GM21528 (cell line): ENCODE results near the gene CACNA1H.

Experiments used
- ATAC-seq: cut with Tn5 transposase; IDR thresholded peaks from one replicate; pipeline ENCODE4 v1.9.1; 2021; ENCODE audit warnings: mild to moderate bottlenecking, moderate library complexity; ENCODE audit not compliant: unreplicated experiment, low FRiP score

The CACNA1H gene

DNA sequence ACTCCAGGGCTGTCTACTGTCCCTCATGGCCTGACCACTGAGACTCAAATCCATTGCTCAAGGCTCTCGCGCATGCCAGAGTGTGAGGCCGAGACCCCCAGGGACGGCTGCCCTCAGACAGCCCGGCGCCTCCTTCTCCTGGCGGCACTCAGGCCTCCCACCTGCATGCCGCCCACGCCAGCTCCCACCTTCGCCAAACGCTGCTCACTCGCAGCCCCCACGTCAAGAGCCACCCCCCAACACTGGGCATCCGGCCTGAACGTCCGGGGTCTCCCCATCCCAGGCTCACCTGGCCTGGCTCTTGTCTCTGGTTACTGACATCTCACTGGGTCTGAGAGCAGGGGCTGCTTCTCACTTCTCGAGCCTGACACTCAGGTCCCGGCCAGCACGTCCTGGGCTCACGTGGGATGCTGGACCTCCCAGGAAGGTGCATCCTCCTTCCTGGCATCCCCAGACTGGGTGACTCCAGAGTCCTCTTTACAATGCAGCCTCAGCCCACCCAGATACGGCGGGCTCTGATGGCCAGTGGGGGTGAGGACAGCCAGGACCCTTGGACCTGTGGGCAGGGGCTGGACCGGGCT lies 12.2 kb upstream of the CACNA1H start:
- ATAC-seq: no peak

DNA sequence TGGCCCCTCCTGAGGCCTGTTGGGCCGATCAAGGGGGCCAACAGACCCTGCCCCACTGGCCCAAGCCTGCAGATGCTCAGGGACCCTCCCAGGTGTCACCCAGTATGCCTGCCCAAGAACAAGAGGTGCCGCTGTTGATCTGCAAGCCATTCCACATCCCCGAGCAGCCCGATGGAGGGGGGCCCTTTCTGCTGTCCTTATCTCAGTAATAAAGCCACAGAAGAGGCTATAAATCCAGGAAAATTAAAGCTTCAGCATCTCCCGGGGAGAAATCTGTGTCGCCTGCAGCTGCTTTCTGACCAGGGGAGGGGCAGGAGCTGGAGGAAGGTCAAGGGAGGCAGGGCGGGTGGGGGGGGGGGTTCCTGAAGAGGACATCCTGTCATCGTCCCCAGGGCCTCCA lies 11.7 kb upstream of the CACNA1H start:
- no peak for ATAC-seq

DNA sequence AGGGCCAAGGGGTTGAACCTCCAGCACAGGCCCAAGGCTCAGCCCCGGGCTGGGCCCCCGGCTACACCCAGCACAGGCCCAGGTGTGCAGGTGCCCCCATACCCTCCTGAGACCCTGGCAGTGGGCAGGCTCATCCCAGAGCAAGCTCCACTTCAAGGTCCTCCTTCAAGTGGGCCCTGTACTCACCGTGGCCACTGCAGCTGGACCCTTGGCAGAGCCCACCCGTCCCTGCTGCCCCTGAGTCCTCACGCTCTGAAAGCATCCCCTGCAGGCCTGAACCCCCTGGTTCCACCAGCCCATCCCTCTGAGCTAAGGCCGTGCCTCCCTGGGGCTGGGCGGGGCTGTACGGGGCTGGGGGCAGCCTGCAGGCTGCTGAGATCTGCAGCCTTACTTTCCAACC lies 11.2 kb upstream of the CACNA1H start:
- ATAC-seq: no peak

DNA sequence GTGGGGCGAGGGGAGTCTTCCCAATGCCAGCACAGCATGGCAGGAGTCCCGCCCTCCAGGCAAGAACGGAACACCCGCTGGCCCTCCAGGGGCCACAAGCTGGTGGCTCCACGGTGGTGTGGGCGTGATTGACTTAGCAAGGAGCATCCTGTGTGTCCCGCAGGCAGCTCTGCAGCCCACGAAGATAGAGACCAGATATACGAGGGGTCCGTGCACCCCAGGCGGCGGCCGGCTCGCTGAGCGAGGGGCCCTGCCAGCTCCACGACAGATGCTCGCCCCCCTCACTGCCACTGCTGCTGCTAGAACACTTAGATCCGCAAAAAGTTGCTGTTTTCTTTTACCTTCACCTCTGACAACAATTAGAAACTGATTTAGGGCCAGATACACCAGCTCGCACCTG lies 10.0 kb upstream of the CACNA1H start:
- no peak for ATAC-seq

DNA sequence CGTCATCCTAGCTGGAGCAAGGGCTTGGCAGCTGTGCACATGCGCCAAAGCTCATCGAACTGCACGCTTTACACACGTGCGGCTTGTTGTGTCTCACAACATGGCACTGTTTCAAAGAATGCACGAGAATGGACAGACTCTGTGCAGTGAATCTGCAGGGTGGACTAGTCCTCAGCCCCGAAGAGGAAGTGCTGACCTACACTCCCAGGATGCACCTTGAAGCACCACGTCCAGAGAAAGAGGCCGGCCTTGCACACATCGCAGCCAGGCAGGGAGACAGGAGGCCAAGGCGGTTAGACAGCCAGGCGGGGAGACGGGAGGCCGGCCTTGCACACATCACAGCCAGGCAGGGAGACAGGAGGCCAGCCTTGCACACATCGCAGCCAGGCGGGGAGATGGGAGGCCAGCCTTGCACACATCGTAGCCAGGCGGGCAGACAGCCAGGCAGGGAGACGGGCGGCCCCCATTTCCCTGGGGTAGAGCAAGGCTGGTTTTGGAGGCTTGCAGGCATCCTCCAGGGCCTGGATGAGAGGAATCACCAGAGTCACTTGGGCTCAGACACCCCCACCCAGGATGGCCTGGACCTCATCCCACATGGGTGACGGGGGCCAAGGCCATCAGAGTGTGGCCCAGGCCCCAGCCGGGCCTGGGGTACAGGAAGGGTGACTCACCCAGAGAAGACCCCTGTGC lies 9.0 kb upstream of the CACNA1H start:
- ATAC-seq: no peak

DNA sequence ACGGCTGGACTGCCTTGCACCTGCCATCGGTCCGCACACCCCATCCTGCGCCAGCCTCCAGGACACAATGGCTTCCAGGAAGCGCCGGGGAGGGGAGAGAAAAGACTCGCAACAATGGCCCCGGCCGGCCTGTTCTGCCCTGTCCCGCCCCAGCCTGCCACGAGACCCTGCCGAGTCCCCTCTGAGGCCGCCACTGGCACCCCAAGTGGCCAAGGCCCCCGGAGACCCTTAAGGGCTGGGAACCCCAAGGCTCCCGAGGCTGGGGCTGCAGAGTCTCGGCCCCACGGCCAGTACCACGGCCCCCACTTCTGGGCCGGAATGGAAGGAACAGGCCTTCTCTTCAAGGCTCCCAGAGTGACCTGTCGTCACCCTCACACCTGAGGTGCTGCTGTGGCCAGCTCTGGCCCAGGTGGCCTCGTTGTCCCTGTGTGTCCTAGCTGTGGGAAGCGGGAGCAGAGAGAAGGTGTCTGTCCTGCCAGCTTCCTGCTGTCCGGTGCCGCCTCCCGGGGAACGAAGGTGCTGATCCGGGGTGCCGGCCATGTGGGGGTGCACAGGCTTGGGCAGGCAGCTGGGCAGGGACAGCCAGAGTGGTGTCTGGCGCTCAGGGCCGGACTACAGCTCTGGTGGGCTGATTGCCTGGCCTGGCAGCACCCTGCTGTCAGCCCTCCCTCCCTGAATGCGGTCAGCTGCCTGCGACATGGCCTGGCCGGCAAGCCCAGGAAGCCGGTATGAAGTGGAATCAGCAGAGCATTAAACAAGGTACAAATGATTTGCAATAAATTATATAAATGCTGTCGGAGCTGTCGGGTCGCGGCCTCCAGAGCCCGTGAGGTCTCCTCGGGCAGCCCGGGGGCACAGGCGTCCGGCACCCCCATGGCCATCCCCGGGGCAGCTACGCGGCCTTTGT lies 8.2 kb upstream of the CACNA1H start:
- no peak for ATAC-seq

DNA sequence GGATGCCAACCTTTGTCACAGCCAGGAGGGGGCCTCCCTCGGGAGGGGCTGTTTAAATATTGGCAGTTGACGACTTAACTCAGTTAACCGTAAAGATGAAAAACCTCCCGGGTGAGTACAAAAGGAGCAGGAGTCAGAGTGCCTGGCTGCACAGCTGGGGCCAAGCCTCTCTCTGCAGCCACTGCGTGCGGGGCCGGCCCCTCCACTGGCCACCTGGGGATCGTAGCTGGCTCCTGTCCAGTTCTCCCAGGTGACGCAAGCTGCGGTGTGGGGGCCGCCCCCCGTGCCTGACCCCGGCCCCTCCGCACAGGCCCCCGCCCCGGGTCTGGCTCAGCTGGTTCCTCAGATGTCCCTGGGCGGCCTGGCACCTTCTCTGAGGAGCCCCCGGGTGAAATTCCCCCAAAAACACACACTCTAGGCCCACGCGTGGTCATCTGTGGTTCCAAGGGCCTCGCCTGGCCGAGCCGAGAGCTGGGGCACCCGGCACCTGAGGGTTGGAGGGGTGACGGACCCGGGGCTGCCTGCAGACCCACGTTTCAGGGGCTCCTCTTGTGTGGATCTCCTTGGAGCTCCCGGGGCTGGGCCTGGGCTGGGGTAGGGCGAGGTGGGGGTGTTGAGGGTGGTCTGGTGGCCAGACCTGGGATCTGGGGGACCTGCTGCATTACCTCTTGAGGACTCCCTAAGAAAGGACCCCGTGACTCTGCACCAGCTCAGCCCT lies 7.4 kb upstream of the CACNA1H start:
- no peak for ATAC-seq

DNA sequence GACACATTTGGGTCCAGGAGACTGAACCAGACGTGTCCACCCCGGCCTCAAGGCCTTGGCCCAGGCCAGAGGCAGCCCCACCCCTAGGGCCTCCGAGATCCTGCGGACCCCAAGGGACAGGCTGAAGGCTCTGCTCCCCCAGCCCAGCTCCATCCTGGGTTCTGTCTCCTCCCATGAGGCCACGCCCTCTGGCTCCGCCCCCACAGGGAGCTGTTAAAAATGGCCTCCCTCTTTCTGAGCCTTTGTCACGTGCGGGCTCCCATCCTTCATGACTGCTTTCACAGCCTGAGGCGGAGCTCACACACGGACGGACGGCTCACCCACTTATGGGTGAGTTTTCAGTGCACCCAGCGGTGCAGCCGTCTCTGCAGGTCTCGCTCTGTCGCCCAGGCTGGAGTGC lies 6.5 kb upstream of the CACNA1H start:
- ATAC-seq: no peak

DNA sequence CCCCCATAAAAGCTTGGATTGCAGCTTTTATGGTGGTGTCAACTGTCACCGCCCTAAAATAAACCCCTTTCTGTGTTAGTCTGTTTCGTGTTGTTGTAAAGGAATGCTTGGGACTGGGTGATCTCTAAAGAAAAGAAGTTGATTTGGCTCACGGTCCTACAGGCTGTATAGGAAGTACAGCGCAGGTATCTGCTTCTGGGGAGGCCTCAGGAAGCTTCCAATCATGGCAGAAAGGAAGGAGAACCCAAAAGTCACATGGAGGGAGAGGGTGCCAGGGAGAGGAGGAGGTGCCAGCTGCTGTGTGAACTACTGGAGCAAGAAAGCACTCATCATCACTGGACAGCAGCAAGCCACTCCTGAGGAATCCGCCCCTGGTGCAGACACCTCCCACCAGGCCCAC lies 5.9 kb upstream of the CACNA1H start:
- no peak for ATAC-seq

DNA sequence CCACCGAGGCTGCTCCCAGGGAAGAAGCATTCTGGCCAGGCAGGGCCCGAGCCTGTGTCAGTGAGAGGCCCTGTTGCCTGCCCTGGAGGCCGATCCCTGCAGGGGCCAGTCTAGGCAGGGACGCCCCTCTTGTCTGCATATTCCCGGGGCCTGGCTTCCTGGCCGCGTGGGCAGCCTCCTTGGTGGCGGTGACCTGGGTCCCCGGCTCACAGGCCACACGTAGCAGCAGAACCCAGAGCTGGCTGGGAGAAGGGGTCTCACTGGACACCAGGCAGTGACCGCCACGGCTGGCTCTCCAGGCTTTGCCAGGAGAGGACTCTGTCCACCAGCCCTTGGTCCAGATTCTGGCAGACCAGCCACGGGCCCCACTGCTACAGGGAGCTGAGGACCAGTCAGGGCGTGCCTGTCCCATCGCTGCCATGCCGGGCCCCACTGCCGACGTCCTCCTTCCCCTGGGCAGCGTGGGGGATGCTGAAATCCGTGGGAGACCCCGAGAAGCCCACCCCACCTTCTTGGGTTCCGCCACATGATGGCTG lies 3.7 kb upstream of the CACNA1H start:
- ATAC-seq: no peak

DNA sequence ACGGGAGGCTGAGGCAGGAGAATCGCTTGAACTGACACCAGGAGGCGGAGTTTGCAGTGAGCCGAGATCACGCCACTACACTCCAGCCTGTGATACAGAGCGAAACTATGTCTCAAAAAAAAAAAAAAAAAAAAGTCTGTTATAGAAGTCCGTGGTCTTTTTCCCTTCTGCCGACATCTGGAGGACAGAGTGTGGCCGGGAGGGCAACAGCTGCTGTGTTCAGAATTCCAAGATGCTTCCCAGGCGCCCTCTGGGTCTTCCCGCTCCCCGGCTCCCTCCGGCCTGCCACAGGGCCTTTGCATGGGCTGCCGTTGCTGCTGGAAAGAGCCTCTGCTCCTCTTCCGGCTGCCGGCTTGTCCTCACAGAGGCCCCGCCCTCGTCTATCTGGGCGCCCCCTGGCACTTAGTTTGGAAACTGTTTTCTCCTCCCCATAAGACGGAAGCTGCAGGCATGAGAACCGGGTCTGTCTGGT lies 2.4 kb upstream of the CACNA1H start:
- no peak for ATAC-seq

DNA sequence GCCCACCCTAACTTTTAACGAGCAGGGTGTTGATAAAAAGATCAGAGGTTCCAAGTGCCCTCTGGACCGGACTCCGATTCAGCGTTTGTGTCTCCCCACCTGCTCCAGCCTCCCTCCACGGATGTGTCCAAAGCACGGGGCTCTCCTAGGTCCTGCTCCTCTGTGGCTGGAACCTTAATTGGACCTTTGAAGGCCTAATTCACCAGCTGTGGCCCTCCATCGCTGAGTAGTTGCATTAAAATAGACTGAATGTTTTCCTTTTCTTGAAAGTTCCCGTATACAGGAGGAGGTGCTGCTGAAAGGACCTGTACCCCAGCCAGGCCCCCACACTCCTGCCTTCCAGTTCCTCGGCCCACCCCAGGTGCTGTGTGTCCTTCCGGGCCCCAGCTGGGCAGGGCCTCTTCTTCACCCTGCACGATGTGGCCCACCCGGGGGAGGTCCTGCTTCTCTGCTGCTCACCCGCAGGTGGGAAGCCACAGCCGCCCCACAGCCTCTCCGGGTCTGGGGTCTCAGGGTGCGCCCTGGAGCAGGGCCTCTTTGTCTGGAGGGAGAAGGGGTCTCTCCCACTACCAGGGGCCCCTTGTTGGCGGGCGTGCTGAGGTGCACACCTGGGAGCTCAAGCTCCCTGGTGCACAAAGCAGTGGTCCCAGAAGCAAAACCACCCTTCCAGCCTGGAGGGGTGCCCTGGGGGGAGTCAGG lies 1.3 kb upstream of the CACNA1H start:
- no peak for ATAC-seq

DNA sequence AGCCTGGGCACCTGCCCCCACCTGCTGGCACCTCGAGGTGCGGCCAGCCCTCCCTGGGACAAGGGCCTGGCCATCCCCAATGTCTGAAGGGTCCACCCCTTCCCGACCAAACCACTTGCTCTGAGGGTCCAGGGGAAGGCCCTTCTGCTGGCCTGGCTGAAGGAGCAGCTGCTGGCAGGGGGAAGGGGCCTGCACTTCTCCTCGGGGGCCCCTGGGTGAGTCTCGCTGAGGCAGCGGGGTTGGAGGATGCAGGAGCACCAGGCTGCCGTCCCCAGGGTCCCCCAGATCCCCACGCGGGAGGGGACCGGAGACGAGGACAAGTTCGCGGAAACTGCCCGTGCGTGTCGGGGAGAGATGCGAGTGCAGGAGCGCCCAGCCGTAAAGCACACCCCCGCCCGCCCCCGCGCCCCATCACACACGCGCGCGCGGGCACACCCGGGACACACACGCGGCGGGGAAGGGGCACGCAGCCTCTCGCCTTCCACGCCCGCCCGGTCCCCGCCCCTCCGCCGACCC lies 725 bp upstream of the CACNA1H start:
- no peak for ATAC-seq

DNA sequence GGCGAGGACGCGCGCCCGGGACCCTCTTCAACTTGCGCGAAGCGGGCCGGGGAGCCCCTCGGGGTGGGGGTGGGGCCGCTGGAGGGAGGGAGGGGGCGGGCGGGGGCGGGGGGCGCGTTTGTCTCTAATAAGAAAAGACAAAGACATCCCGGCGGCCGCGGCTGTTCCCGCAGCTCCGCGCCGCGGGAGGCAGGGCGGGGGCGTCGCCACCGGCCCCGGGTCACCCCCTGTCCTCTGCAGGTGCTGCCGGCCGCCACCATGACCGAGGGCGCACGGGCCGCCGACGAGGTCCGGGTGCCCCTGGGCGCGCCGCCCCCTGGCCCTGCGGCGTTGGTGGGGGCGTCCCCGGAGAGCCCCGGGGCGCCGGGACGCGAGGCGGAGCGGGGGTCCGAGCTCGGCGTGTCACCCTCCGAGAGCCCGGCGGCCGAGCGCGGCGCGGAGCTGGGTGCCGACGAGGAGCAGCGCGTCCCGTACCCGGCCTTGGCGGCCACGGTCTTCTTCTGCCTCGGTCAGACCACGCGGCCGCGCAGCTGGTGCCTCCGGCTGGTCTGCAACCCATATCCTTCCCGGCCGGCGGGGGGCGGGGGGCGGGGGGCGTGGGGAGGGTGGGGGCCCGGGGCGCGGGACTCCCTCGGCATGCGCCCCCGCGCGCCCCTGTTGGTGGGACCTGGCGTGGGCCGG lies 714 bp downstream of the CACNA1H start:
- ATAC-seq: no peak

DNA sequence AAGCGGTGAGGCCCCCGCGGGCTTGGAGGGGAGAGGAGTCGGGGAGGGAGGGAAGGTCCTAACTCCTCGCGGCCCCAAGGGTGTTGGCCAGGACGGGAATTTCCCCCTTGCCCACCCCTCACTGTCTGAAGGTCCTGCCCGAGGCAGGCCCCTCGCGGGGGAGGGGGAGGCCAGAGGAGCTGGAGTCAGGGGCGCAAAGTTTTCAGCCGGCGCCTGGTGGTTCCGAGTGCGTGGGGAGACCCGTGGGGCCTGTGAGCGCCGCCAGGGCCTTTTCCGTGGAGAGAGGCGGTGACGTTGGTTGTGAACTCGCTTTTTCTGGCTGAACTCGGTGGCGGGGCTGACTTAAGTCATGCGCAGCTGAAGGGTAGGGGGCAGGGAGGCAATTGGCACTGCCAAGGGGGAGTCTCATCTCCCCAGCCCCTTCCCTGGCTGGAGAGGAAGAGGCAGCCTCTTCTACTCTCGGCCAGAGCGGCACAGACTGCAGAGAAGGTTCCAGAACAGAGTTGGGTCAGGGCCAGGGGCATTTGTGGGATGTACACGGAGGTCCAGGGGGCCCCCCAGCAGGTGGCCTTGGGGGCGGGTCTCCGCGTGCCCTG lies 1.5 kb downstream of the CACNA1H start:
- ATAC-seq: no peak

DNA sequence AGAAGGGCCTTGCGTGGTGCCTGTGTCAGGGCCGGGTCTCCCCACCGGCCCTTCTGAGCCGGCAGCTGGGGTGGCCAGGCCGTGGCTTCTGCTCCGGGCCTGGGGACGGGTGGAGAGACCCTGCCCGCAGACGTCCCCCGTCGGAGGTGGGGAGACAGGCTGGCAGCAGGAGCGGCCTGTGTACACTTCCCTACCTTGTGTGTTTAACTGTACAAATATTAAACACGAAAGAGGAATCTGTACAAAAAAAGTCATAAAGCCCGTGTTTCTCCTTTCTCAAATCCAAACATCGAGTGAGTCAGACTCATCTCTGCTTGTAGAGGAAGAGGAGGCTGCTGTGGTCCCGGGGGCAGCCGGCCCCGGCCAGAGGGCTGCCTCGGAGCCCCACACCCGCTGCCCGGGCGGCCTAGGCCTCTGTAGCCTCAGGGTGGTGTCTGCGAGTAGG lies 2.0 kb downstream of the CACNA1H start:
- ATAC-seq: no peak

DNA sequence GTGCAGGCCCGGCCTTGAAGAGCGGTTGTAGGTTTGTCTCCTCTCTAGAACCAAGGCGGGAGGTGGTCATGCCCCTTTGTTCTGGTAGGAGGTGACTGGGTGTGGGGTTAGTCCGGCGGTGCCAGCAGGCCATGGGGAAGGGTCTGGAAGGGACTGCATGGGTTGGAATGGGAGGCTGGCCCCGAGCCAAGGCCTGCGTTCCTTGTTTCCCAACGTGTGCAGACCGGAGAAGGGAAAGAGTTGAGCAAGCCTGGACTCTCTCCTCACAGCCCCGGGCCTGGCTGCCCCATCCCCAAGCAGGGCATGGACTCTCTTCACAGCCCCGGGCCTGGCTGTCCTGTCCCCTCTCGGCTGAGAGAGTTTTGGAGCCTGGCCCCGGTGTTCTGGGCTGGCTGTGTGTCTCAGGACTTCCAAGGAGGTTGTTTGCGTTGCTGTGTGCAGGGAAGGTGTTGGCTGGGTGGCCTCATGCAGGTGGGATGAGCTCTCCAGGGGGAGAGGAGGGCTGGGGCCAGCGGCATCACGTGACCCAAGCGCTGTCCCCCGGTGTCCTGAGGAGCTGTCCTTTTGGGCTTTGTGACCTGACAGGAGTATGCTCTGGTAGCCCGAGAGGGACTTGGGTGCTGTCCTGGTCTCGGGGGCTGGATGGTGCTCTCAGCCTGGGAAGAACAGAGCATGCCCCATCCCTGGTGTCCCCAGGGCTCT lies 2.6 kb downstream of the CACNA1H start:
- no peak for ATAC-seq
